ENCODE results near the gene MPZL1.
"Not testable (repeated sequence)": the region's sequence is repeated elsewhere in the genome, so short reads cannot be mapped to it uniquely, and the experiment has no call there.

MPZL1 gene

GRCh38 chr1:167812972-167813371 is 91.2 kb downstream of the MPZL1 start:
- no peak for DNase-seq (ENCODE audit: low spot score)

- DNase-seq (ENCODE audit: low spot score) = no peak
Measured at GRCh38 chr1:167815650-167816049, 93.9 kb downstream of the MPZL1 start.

- DNase-seq (ENCODE audit: low spot score) = peak; percentile 62
Measured at GRCh38 chr1:167819849-167820683, 98.3 kb downstream of the MPZL1 start.

GRCh38 chr1:167820684-167821355 is 99.0 kb downstream of the MPZL1 start:
- no peak for DNase-seq (ENCODE audit: low spot score)

GRCh38 chr1:167821356-167821685 is 99.5 kb downstream of the MPZL1 start:
- DNase-seq (ENCODE audit: low spot score) = no peak

GRCh38 chr1:167821969-167822685 is 100.3 kb downstream of the MPZL1 start:
- DNase-seq (ENCODE audit: low spot score) = no peak

- no peak for DNase-seq (ENCODE audit: low spot score)
Measured at GRCh38 chr1:167824163-167824794, 102.5 kb downstream of the MPZL1 start.

GRCh38 chr1:167825419-167826079 is 103.8 kb downstream of the MPZL1 start:
- no peak for DNase-seq (ENCODE audit: low spot score)

- no peak for DNase-seq (ENCODE audit: low spot score)
Measured at GRCh38 chr1:167826127-167826526, 104.3 kb downstream of the MPZL1 start.

GRCh38 chr1:167829868-167830267 is 108.1 kb downstream of the MPZL1 start:
- no peak for DNase-seq (ENCODE audit: low spot score)

GRCh38 chr1:167830668-167831067 is 108.9 kb downstream of the MPZL1 start:
- DNase-seq (ENCODE audit: low spot score) = not testable (repeated sequence)

- DNase-seq (ENCODE audit: low spot score) = no peak
Measured at GRCh38 chr1:167832693-167833092, 110.9 kb downstream of the MPZL1 start.

GRCh38 chr1:167833904-167834303 is 112.1 kb downstream of the MPZL1 start:
- no peak for DNase-seq (ENCODE audit: low spot score)

- DNase-seq (ENCODE audit: low spot score) = no peak
Measured at GRCh38 chr1:167836197-167836596, 114.4 kb downstream of the MPZL1 start.

- DNase-seq (ENCODE audit: low spot score) = no peak
Measured at GRCh38 chr1:167837326-167837725, 115.5 kb downstream of the MPZL1 start.

- DNase-seq (ENCODE audit: low spot score) = no peak
Measured at GRCh38 chr1:167839009-167839408, 117.2 kb downstream of the MPZL1 start.
